Measurements from ENCODE around the gene VDR. TPM values are rescaled to one million over a fixed set of nuclear protein-coding genes. Genes with fewer than 3 reads are reported as not detected.

The VDR gene
- total RNA-seq, 1 donor: 8.2 TPM

DNA sequence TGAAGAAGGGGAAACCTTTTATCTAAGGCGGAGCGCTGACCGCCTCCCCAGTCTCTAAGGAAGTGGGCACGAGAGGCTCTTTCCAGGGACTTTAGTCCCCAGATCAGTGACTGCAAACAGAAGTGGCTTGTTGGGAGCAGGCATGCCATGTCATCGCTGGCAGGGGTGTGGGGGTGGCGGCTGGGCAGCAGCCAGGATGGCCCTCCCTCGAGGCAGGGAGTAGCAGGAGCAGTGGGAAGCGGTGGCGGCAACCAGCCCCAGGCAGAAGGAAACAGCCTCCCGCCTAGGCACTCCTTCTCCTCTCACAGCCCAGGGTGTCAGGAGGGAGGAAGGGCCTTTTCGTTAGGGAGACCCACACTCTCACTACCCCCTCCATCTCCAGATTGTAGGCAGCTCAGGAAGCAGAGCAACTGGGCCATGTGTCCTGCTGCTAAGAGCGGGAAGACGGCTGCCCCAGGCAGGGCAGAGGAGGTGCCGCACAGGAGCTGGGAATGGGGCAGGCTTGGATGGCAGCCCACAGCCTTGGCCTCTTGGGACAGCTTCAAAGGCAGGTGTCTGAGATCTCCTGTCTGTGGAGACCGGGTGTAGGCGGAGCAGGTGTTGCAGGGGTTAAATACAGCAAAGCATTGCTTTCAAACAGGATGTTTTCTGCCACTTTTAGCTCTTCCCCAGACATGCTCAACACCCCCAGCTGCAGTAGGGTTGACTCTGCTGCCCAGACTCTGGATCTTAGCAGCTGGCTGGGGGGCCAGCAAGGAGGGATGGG lies 21.8 kb downstream of the VDR start:
- TF ChIP-seq, protein P1, sequence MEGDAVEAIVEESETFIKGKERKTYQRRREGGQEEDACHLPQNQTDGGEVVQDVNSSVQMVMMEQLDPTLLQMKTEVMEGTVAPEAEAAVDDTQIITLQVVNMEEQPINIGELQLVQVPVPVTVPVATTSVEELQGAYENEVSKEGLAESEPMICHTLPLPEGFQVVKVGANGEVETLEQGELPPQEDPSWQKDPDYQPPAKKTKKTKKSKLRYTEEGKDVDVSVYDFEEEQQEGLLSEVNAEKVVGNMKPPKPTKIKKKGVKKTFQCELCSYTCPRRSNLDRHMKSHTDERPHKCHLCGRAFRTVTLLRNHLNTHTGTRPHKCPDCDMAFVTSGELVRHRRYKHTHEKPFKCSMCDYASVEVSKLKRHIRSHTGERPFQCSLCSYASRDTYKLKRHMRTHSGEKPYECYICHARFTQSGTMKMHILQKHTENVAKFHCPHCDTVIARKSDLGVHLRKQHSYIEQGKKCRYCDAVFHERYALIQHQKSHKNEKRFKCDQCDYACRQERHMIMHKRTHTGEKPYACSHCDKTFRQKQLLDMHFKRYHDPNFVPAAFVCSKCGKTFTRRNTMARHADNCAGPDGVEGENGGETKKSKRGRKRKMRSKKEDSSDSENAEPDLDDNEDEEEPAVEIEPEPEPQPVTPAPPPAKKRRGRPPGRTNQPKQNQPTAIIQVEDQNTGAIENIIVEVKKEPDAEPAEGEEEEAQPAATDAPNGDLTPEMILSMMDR (IDR thresholded peaks at IDR 0.05; ENCODE audit: insufficient read depth, low read depth, low read length): no peak
- no peak for DNase-seq (ENCODE audit: low read depth)
- no peak overlapping the region for H3K4me3 ChIP-seq (ENCODE audit: low read depth, low read length)

DNA sequence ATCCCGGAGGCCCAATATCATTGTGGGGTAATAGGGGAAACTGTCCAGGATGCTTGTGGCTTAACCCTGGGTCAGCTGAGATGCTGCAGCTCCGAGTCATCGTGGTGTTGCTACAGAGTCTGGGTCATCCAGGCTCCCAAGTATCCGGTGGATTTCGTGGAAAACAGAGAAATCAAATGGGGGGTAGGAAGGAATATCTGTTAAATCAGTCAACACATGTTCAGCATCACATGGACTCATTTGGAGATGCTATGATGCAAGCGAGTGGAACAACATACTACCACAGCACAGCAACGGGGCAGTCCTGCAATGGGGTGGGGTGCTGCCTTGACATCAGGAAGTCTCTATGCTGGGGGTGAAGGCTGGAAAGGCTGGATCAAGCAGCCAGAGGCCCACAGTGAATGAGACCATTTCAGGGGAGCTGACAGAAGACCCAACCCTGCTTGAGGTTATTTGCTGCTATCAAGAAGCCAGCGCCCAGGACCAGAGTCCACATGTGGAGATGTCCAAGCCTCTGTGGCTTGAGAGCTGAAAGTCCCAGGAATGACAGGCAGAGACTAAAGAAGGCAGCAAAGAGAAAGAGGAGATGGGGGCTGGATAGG lies 22.9 kb downstream of the VDR start:
- TF ChIP-seq, protein P1 (IDR thresholded peaks at IDR 0.05; ENCODE audit: insufficient read depth, low read depth, low read length): no peak
- DNase-seq (ENCODE audit: low read depth): peak; percentile 99
- no peak overlapping the region for H3K4me3 ChIP-seq (ENCODE audit: low read depth, low read length)

DNA sequence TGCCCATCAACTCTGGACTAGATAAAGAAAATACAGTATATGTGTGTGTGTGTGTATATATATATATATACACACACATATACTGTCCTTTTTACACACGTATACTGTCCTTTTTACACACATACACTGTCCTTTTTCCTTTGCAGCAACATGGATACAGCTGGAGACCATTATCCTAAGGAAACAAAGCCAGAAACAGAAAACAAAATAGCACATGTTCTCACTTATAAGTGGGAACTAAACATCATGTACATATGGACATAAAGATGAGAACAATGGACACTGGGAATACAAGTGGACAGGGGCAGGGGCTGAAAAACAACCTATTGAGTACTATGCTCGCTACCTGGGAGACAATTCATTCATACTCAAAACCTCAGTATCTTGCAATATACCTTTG lies 23.7 kb downstream of the VDR start:
- H3K4me3 ChIP-seq (ENCODE audit: low read depth, low read length): no peak overlapping the region
- no peak for DNase-seq (ENCODE audit: low read depth)
- TF ChIP-seq, protein P1 (IDR thresholded peaks at IDR 0.05; ENCODE audit: insufficient read depth, low read depth, low read length): no peak

DNA sequence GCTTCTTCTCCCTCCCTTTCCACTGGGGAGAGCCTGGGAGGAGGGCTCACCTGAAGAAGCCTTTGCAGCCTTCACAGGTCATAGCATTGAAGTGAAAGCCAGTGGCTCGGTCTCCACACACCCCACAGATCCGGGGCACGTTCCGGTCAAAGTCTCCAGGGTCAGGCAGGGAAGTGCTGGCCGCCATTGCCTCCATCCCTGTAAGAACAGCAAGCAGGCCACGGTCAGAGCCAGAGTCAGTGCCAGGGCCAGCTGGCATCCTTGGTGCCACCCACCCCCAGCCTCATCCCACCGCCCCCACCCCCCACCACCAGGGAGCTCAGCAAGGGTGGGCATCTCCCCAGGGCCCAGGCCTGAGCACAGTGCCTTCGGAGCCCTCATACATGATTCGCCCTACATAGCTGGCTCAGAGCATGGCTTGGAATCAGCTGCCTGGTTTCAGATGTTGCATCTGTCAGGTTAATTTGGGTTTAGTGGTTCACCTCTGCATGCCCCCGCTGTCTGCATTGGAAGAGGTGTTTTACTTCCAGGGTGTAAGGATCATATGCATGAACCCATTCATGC lies 25.8 kb downstream of the VDR start:
- H3K4me3 ChIP-seq (ENCODE audit: low read depth, low read length): no peak overlapping the region
- TF ChIP-seq, protein P1 (IDR thresholded peaks at IDR 0.05; ENCODE audit: insufficient read depth, low read depth, low read length): no peak
- no peak for DNase-seq (ENCODE audit: low read depth)

DNA sequence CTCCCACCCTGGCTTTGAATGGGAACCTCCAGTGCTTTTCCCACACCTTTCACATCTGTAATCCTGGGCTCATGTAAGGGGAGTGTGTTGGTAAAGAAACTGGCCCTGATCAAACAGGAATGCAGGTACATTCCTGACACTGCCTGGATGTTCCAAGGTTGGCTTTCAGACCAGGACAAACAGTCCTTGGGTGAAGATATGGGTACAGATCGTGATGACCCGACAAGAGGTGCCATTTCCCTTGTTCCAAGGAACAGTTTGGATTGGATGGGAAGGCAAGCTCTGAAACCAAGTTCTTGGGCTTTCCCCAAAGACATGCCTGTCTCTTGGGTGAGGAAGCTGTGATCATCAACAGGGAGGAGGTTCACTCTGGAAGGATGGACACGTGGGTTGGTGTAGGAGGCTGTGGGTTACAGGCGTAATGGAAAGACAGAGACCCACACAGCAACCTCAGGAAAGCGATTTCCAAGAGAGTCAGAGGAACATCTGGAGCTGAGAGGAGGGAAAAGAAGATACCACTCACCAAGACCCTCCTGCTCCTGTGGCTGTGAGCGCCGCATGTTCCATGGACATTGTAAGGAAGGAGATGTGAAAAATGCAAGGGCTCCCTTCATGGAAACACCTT lies 26.4 kb downstream of the VDR start:
- DNase-seq (ENCODE audit: low read depth): no peak
- TF ChIP-seq, protein P1 (IDR thresholded peaks at IDR 0.05; ENCODE audit: insufficient read depth, low read depth, low read length): no peak
- no peak overlapping the region for H3K4me3 ChIP-seq (ENCODE audit: low read depth, low read length)

DNA sequence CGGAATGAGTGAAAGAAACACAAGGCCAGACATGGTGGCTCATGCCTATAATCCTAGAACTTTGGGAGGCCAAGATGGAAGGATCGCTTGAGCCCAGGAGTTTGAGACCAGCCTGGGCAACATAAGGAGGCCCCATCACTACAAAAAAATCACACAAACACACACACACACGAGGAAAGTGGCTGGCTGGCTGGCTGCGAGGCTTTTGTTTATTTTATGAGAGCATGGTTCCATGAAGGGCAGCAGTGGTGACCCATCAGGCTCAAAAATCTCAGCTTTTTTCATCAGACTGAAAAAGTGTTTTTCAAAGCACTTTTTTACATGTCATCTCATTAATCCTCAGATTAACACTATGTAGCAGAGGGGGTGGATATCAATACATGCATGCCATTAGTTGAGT lies 27.7 kb downstream of the VDR start:
- H3K4me3 ChIP-seq (ENCODE audit: low read depth, low read length): no peak overlapping the region
- TF ChIP-seq, protein P1 (IDR thresholded peaks at IDR 0.05; ENCODE audit: insufficient read depth, low read depth, low read length): no peak
- no peak for DNase-seq (ENCODE audit: low read depth)

All from fibroblast of villous mesenchyme (primary cell).